ENCODE data around the gene ANTKMT.
"Not testable (repeated sequence)": the region's sequence is repeated elsewhere in the genome, so short reads cannot be mapped to it uniquely, and the experiment has no call there.

The ANTKMT gene

GRCh38 chr16:740764-741505, 20.0 kb downstream of the ANTKMT start, which contains the start of gene CIAO3:
Gene CIAO3 (minus strand): TSS chr16:740997. CDS start chr16:740985, 12 bp downstream.
- Mint-ChIP-seq H3K9me3 (no peaks in the 10 kb centered on the region), H3K36me3 (peaks cover 3% of the 10 kb centered on the region), H3K4me3 (peak within 1 kb of the TSS; percentile 79), H3K27me3 (no peaks in the 10 kb centered on the region), H3K4me1 (peaks cover 12% of the 10 kb centered on the region), H3K27ac (peak within 1 kb of the TSS; percentile 45)
- ATAC-seq (ENCODE audit: low read depth): peak; percentile 83
- DNase-seq (ENCODE audit: low spot score in 2 of 2): peak; percentile 96 to 100

GRCh38 chr16:741986-742629, 21.2 kb downstream of the ANTKMT start:
- no peaks in the 10 kb centered on the region for H3K9me3 Mint-ChIP-seq
- H3K27ac Mint-ChIP-seq: no peak overlapping the region

GRCh38 chr16:742894-743293, 21.9 kb downstream of the ANTKMT start:
- not testable (repeated sequence) for H3K27me3 Mint-ChIP-seq; ATAC-seq (ENCODE audit: low read depth); H3K4me1 Mint-ChIP-seq; H3K27ac Mint-ChIP-seq; H3K9me3 Mint-ChIP-seq; H3K4me3 Mint-ChIP-seq; DNase-seq (ENCODE audit: low spot score in 2 of 2); H3K36me3 Mint-ChIP-seq

More at GRCh38 chr16:741986-742629, 21.2 kb downstream of the ANTKMT start:
- H3K27me3 Mint-ChIP-seq: no peaks in the 10 kb centered on the region
- peak overlapping the region; percentile 77 for H3K4me3 Mint-ChIP-seq
- peaks cover 3% of the 10 kb centered on the region for H3K36me3 Mint-ChIP-seq
- peaks cover 12% of the 10 kb centered on the region for H3K4me1 Mint-ChIP-seq
- DNase-seq (ENCODE audit: low spot score in 2 of 2) (no peak), ATAC-seq (ENCODE audit: low read depth) (no peak)

GRCh38 chr16:743794-744500, 23.0 kb downstream of the ANTKMT start:
- Mint-ChIP-seq H3K4me3 (no peak overlapping the region), H3K9me3 (no peaks in the 10 kb centered on the region), H3K36me3 (no peaks in the 10 kb centered on the region), H3K27ac (no peak overlapping the region), H3K27me3 (no peaks in the 10 kb centered on the region), H3K4me1 (peaks cover 5% of the 10 kb centered on the region)
- DNase-seq (ENCODE audit: low spot score in 2 of 2) (no peak), ATAC-seq (ENCODE audit: low read depth) (no peak)

GRCh38 chr16:745739-746138, 24.8 kb downstream of the ANTKMT start:
- Mint-ChIP-seq H3K36me3 (no peaks in the 10 kb centered on the region), H3K9me3 (no peaks in the 10 kb centered on the region), H3K27ac (no peak overlapping the region), H3K27me3 (no peaks in the 10 kb centered on the region), H3K4me3 (no peak overlapping the region), H3K4me1 (no peaks in the 10 kb centered on the region)
- DNase-seq (ENCODE audit: low spot score in 2 of 2): no peak
- ATAC-seq (ENCODE audit: low read depth): peak; percentile 30

GRCh38 chr16:746637-747036, 25.7 kb downstream of the ANTKMT start:
- ATAC-seq (ENCODE audit: low read depth): no peak
- Mint-ChIP-seq H3K9me3 (no peaks in the 10 kb centered on the region), H3K27ac (no peak overlapping the region), H3K4me1 (no peaks in the 10 kb centered on the region), H3K27me3 (no peaks in the 10 kb centered on the region), H3K36me3 (no peaks in the 10 kb centered on the region), H3K4me3 (no peak overlapping the region)
- no peak for DNase-seq (ENCODE audit: low spot score in 2 of 2)

GRCh38 chr16:747978-748746, 27.2 kb downstream of the ANTKMT start:
- no peaks in the 10 kb centered on the region for H3K36me3 Mint-ChIP-seq
- DNase-seq (ENCODE audit: low spot score in 2 of 2): no peak
- no peaks in the 10 kb centered on the region for H3K4me1 Mint-ChIP-seq
- H3K4me3 Mint-ChIP-seq: no peak overlapping the region
- H3K27me3 Mint-ChIP-seq: no peaks in the 10 kb centered on the region
- no peak for ATAC-seq (ENCODE audit: low read depth)
- no peak overlapping the region for H3K27ac Mint-ChIP-seq
- H3K9me3 Mint-ChIP-seq: no peaks in the 10 kb centered on the region

GRCh38 chr16:749010-749409, 28.1 kb downstream of the ANTKMT start:
- H3K9me3 Mint-ChIP-seq: no peaks in the 10 kb centered on the region

GRCh38 chr16:750485-750884, 29.5 kb downstream of the ANTKMT start:
- no peaks in the 10 kb centered on the region for H3K9me3 Mint-ChIP-seq
- DNase-seq (ENCODE audit: low spot score in 2 of 2) (no peak), ATAC-seq (ENCODE audit: low read depth) (no peak)
- no peak overlapping the region for H3K4me3 Mint-ChIP-seq
- no peaks in the 10 kb centered on the region for H3K27me3 Mint-ChIP-seq
- H3K36me3 Mint-ChIP-seq: no peaks in the 10 kb centered on the region
- peaks cover 2% of the 10 kb centered on the region for H3K4me1 Mint-ChIP-seq
- no peak overlapping the region for H3K27ac Mint-ChIP-seq

More at GRCh38 chr16:749010-749409, 28.1 kb downstream of the ANTKMT start:
- H3K4me3 Mint-ChIP-seq: no peak overlapping the region
- H3K36me3 Mint-ChIP-seq: no peaks in the 10 kb centered on the region
- H3K27me3 Mint-ChIP-seq: no peaks in the 10 kb centered on the region
- no peak for ATAC-seq (ENCODE audit: low read depth)
- no peak for DNase-seq (ENCODE audit: low spot score in 2 of 2)
- no peak overlapping the region for H3K27ac Mint-ChIP-seq
- H3K4me1 Mint-ChIP-seq: no peaks in the 10 kb centered on the region

GRCh38 chr16:751152-752006, 30.4 kb downstream of the ANTKMT start:
- peaks cover 2% of the 10 kb centered on the region for H3K4me1 Mint-ChIP-seq
- ATAC-seq (ENCODE audit: low read depth) (no peak), DNase-seq (ENCODE audit: low spot score in 2 of 2) (no peak)
- H3K27me3 Mint-ChIP-seq: peaks cover under 1% of the 10 kb centered on the region
- no peak overlapping the region for H3K4me3 Mint-ChIP-seq
- no peak overlapping the region for H3K27ac Mint-ChIP-seq
- H3K9me3 Mint-ChIP-seq: no peaks in the 10 kb centered on the region
- peaks cover under 1% of the 10 kb centered on the region for H3K36me3 Mint-ChIP-seq

GRCh38 chr16:752007-752312, 31.0 kb downstream of the ANTKMT start:
- H3K4me1 Mint-ChIP-seq: peaks cover 2% of the 10 kb centered on the region
- H3K27ac Mint-ChIP-seq: no peak overlapping the region
- no peak for DNase-seq (ENCODE audit: low spot score in 2 of 2)
- H3K27me3 Mint-ChIP-seq: peaks cover 3% of the 10 kb centered on the region
- H3K9me3 Mint-ChIP-seq: peaks cover 2% of the 10 kb centered on the region
- H3K36me3 Mint-ChIP-seq: peaks cover 2% of the 10 kb centered on the region
- no peak for ATAC-seq (ENCODE audit: low read depth)
- H3K4me3 Mint-ChIP-seq: no peak overlapping the region

GRCh38 chr16:754121-754607, 33.2 kb downstream of the ANTKMT start:
- H3K27ac Mint-ChIP-seq: not testable (repeated sequence)

GRCh38 chr16:754656-755055, 33.7 kb downstream of the ANTKMT start:
- ATAC-seq (ENCODE audit: low read depth) (peak; percentile 91), DNase-seq (ENCODE audit: low spot score in 2 of 2) (no peak)
- H3K27ac Mint-ChIP-seq: no peak overlapping the region
- H3K36me3 Mint-ChIP-seq: peaks cover 2% of the 10 kb centered on the region
- peaks cover 8% of the 10 kb centered on the region for H3K27me3 Mint-ChIP-seq
- H3K9me3 Mint-ChIP-seq: peaks cover 2% of the 10 kb centered on the region
- no peak overlapping the region for H3K4me3 Mint-ChIP-seq
- H3K4me1 Mint-ChIP-seq: peaks cover 2% of the 10 kb centered on the region

More at GRCh38 chr16:754121-754607, 33.2 kb downstream of the ANTKMT start:
- H3K9me3 Mint-ChIP-seq; DNase-seq (ENCODE audit: low spot score in 2 of 2); H3K4me3 Mint-ChIP-seq; H3K27me3 Mint-ChIP-seq; H3K4me1 Mint-ChIP-seq; H3K36me3 Mint-ChIP-seq; ATAC-seq (ENCODE audit: low read depth): not testable (repeated sequence)

All from memory B cell (primary cell).